Measurements from ENCODE around the gene HPSE2. TPM values are rescaled to one million over a fixed set of nuclear protein-coding genes. Genes with fewer than 3 reads are reported as not detected.

The HPSE2 gene
- total and polyA plus RNA-seq, 2 of the 8 experiments (the other 6 are each of a cell fraction or from before 2014, with no cell fraction given), result 0.41 to 0.58 TPM

DNA sequence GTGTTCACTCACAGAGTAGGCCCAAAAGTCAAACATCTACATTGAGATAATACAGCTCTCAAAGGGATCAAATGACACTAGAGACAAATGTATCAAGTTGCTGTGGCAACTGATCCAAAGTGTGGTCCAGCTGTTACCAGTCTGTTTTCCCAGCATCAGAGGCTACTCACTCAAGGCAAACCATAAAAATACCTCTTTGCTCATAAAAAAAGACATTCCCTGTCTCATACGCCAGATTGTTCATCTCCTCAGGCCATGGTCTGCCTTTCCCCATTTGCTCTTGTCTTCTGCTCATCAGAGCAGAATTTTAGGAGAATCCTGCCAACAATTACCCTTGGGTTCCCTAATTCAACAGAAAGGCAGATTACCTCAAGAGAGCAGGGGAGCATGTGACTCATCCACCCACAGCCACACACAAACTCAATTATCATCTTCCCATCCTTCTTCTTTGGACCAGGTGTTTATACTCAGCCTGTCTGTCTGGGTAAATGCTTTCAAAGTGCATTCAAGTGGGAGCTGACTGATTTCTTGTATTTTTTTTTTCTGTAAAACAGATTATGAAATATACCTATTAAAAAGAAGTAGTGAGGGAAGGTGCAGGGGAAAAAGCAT is 562.4 kb downstream of the HPSE2 start:
- Histone ChIP-seq H3K9me3 (ENCODE audit: insufficient read depth in 2 of 2, low read depth in 1 of 2, low read length in 1 of 2) (no peaks in the 10 kb centered on the region), H3K4ac (replicated peaks; ENCODE audit: insufficient read length, low read depth, low read length) (no peak overlapping the region), H3K27me3 (replicated peaks in 1 of 4; ENCODE audit: control insufficient read depth in 3 of 4, extremely low read depth in 1 of 4, insufficient read depth in 3 of 4, low read length in 3 of 4) (no peaks in the 10 kb centered on the region), H3K9ac (replicated peaks in 1 of 4; ENCODE audit: extremely low read depth in 1 of 4, low read depth in 3 of 4, low read length in 3 of 4) (no peak overlapping the region), H2BK12ac (ENCODE audit: low read depth, low read length) (no peak overlapping the region), H3K4me2 (ENCODE audit: insufficient read depth in 1 of 2, low read depth in 2 of 2, low read length in 2 of 2) (no peak overlapping the region), H3K4me1 (replicated peaks in 1 of 4; ENCODE audit: control insufficient read depth in 3 of 4, insufficient read depth in 4 of 4, low read length in 3 of 4) (peaks cover 0 to 7% (median 5%) of the 10 kb centered on the region in 4 experiments; a peak in 2 of 7 replicates), H3K79me2 (ENCODE audit: control insufficient read depth in 1 of 2, insufficient read depth in 2 of 2, low read length in 2 of 2) (no peaks in the 10 kb centered on the region), H3K23ac (ENCODE audit: insufficient read length) (no peak overlapping the region), H3K18ac (ENCODE audit: extremely low read depth, low read length) (no peak overlapping the region), H4K20me1 (replicated peaks in 1 of 2; ENCODE audit: control insufficient read depth in 1 of 2, insufficient read depth in 2 of 2, low read length in 2 of 2) (no peaks in the 10 kb centered on the region), H3K27ac (ENCODE audit: low read depth, low read length) (no peak overlapping the region), H2BK5ac (ENCODE audit: low read depth, low read length) (no peak overlapping the region), H2AFZ (ENCODE audit: low read length) (no peak overlapping the region), H2AK5ac (ENCODE audit: low read depth, low read length) (no peak overlapping the region), H3K14ac (ENCODE audit: insufficient read length) (no peak overlapping the region), H3K23me2 (ENCODE audit: low read depth, low read length) (no peaks in the 10 kb centered on the region; the same call in 1 of the 2 replicates), H3K36me3 (ENCODE audit: control insufficient read depth in 2 of 4, insufficient read depth in 4 of 4, low read length in 3 of 4) (no peaks in the 10 kb centered on the region), H3K56ac (replicated peaks; ENCODE audit: insufficient read length, low read depth, low read length) (no peak overlapping the region), H3K79me1 (ENCODE audit: low read depth, low read length) (no peaks in the 10 kb centered on the region), H2BK20ac (ENCODE audit: low read length) (no peak overlapping the region), H4K8ac (ENCODE audit: extremely low read depth, insufficient read depth, low read length) (no peak overlapping the region), H3K4me3 (ENCODE audit: extremely low read depth in 1 of 4, insufficient read depth in 2 of 4, low read depth in 3 of 4, low read length in 4 of 4) (no peak overlapping the region), H2BK120ac (replicated peaks; ENCODE audit: low read depth, low read length) (no peak overlapping the region), H4K5ac (ENCODE audit: insufficient read length, low read depth, low read length) (no peak overlapping the region), H2BK15ac (ENCODE audit: low read length) (no peak overlapping the region), H4K91ac (replicated peaks; ENCODE audit: insufficient read length, low read length) (no peak overlapping the region)
- ChIA-PET POLR2A (ENCODE audit: partially characterized antibody) (no interaction called here), CTCF (ENCODE audit: partially characterized antibody) (interaction anchor here (1.5 to 2.2 kb wide), 4 partner anchors 10 to 248 kb away, joined by 3 to 8 read pairs (median 6); no protein-coding TSS in a partner anchor)
- WGBS, 2 experiments (ENCODE audit: extremely low coverage in 1 of 2, insufficient coverage in 1 of 2, insufficient read length in 1 of 2, insufficient replicate concordance in 2 of 2, low coverage in 1 of 2, low lambda C conversion rate in 2 of 2, missing lambda C conversion rate in 1 of 2), result 85% methylated on average over 1 of the region's 1 CpG; no CpG with 5 or more reads in 1 of the 2 experiments
- DNase-seq (ENCODE audit: low read depth in 1 of 2, low spot score in 2 of 2) (no peak), FAIRE-seq (no peak)
- TF ChIP-seq ATF3 (IDR thresholded peaks at IDR 0.05; ENCODE audit: insufficient read depth, low read depth, low read length), result no peak
- TF ChIP-seq SP2 (IDR thresholded peaks at IDR 0.05; ENCODE audit: low read length), result no peak
- no peak for TF ChIP-seq ZNF274 (IDR thresholded peaks at IDR 0.05; ENCODE audit: borderline replicate concordance, extremely low read depth, low read length)
- TF ChIP-seq TCF12 (IDR thresholded peaks at IDR 0.05; ENCODE audit: low read depth, low read length), result no peak
- TF ChIP-seq HDAC2 (IDR thresholded peaks at IDR 0.05; ENCODE audit: borderline replicate concordance in 1 of 2, low read depth in 2 of 2, low read length in 2 of 2), result no peak
- TF ChIP-seq MAX (IDR thresholded peaks at IDR 0.05), result no peak
- TF ChIP-seq POLR2A (IDR thresholded peaks at IDR 0.05; ENCODE audit: control extremely low read depth in 1 of 2, low read depth in 2 of 2, low read length in 2 of 2), result no peak
- no peak for TF ChIP-seq POLR2AphosphoS5 (IDR thresholded peaks at IDR 0.05; ENCODE audit: low read depth, low read length)
- no peak for TF ChIP-seq TBP (IDR thresholded peaks at IDR 0.05; ENCODE audit: low read depth, low read length)
- TF ChIP-seq SUZ12 (IDR thresholded peaks at IDR 0.05; ENCODE audit: low read length), result no peak

Measured in H1 (cell line).